ENCODE data around the gene OR5K3.

The OR5K3 gene

GRCh38 chr3:98367464-98368246, 22.8 kb upstream of the OR5K3 start:
- Histone ChIP-seq H3K9ac (ENCODE audit: low read length) (no peak overlapping the region), H3K27ac (ENCODE audit: low read depth, low read length, poor library complexity, severe bottlenecking) (no peak overlapping the region), H3K4me2 (ENCODE audit: low read length) (no peak overlapping the region), H3K79me2 (ENCODE audit: insufficient read depth, low read length) (no peaks in the 10 kb centered on the region), H3K9me2 (ENCODE audit: low read depth, low read length) (no peaks in the 10 kb centered on the region), H3K36me3 (ENCODE audit: insufficient read depth, low read length) (no peaks in the 10 kb centered on the region), H3F3A (ENCODE audit: insufficient read depth, low read length) (no peaks in the 10 kb centered on the region), H3K4me1 (ENCODE audit: insufficient read depth, low read length, severe bottlenecking) (no peaks in the 10 kb centered on the region), H3K9me3 (ENCODE audit: low read length) (no peaks in the 10 kb centered on the region), H3K27me3 (ENCODE audit: insufficient read depth, low read length) (no peaks in the 10 kb centered on the region), H2AFZ (ENCODE audit: low read length) (no peak overlapping the region), H4K20me1 (ENCODE audit: insufficient read depth, low read length) (no peaks in the 10 kb centered on the region), H3K4me3 (ENCODE audit: low read depth, low read length, poor library complexity, severe bottlenecking) (no peak overlapping the region)
- TF ChIP-seq CTCF (IDR thresholded peaks at IDR 0.05; ENCODE audit: low read length): no peak
- no peak for TF ChIP-seq EZH2 (IDR thresholded peaks at IDR 0.05; ENCODE audit: borderline replicate concordance, low read length)

GRCh38 chr3:98371186-98371585, 19.3 kb upstream of the OR5K3 start:
- no peak for TF ChIP-seq CTCF (IDR thresholded peaks at IDR 0.05; ENCODE audit: low read length)
- TF ChIP-seq EZH2 (IDR thresholded peaks at IDR 0.05; ENCODE audit: borderline replicate concordance, low read length): no peak
- H3K4me3 ChIP-seq (ENCODE audit: low read depth, low read length, poor library complexity, severe bottlenecking): no peak overlapping the region
- no peak overlapping the region for H3K9ac ChIP-seq (ENCODE audit: low read length)
- no peaks in the 10 kb centered on the region for H3K27me3 ChIP-seq (ENCODE audit: insufficient read depth, low read length)
- H3F3A ChIP-seq (ENCODE audit: insufficient read depth, low read length): no peaks in the 10 kb centered on the region
- no peaks in the 10 kb centered on the region for H3K36me3 ChIP-seq (ENCODE audit: insufficient read depth, low read length)
- no peaks in the 10 kb centered on the region for H3K79me2 ChIP-seq (ENCODE audit: insufficient read depth, low read length)
- H3K4me2 ChIP-seq (ENCODE audit: low read length): no peak overlapping the region
- H3K9me2 ChIP-seq (ENCODE audit: low read depth, low read length): no peaks in the 10 kb centered on the region
- H4K20me1 ChIP-seq (ENCODE audit: insufficient read depth, low read length): no peaks in the 10 kb centered on the region
- H3K27ac ChIP-seq (ENCODE audit: low read depth, low read length, poor library complexity, severe bottlenecking): no peak overlapping the region
- no peaks in the 10 kb centered on the region for H3K4me1 ChIP-seq (ENCODE audit: insufficient read depth, low read length, severe bottlenecking)
- no peak overlapping the region for H2AFZ ChIP-seq (ENCODE audit: low read length)
- H3K9me3 ChIP-seq (ENCODE audit: low read length): no peaks in the 10 kb centered on the region

GRCh38 chr3:98371853-98372252, 18.6 kb upstream of the OR5K3 start:
- TF ChIP-seq EZH2 (IDR thresholded peaks at IDR 0.05; ENCODE audit: borderline replicate concordance, low read length) (no peak), CTCF (IDR thresholded peaks at IDR 0.05; ENCODE audit: low read length) (no peak)
- H3K27ac ChIP-seq (ENCODE audit: low read depth, low read length, poor library complexity, severe bottlenecking): no peak overlapping the region
- H3K36me3 ChIP-seq (ENCODE audit: insufficient read depth, low read length): no peaks in the 10 kb centered on the region
- H3K9ac ChIP-seq (ENCODE audit: low read length): no peak overlapping the region
- no peak overlapping the region for H3K4me3 ChIP-seq (ENCODE audit: low read depth, low read length, poor library complexity, severe bottlenecking)
- no peaks in the 10 kb centered on the region for H4K20me1 ChIP-seq (ENCODE audit: insufficient read depth, low read length)
- no peaks in the 10 kb centered on the region for H3K4me1 ChIP-seq (ENCODE audit: insufficient read depth, low read length, severe bottlenecking)
- no peaks in the 10 kb centered on the region for H3K27me3 ChIP-seq (ENCODE audit: insufficient read depth, low read length)
- no peaks in the 10 kb centered on the region for H3K9me2 ChIP-seq (ENCODE audit: low read depth, low read length)
- H3K79me2 ChIP-seq (ENCODE audit: insufficient read depth, low read length): no peaks in the 10 kb centered on the region
- H2AFZ ChIP-seq (ENCODE audit: low read length): no peak overlapping the region
- H3F3A ChIP-seq (ENCODE audit: insufficient read depth, low read length): no peaks in the 10 kb centered on the region
- no peak overlapping the region for H3K4me2 ChIP-seq (ENCODE audit: low read length)
- no peaks in the 10 kb centered on the region for H3K9me3 ChIP-seq (ENCODE audit: low read length)

All from OCI-LY1 (cell line).